NB4 (cell line): Measurements from ENCODE around the gene HDAC2.

Experiments used
- CTCF ChIP-seq: IDR thresholded peaks from one replicate; pipeline ENCODE4 v1.5.1; 2012; ENCODE audit warnings: low read depth, low read length
- POLR2A ChIP-seq: IDR thresholded peaks from 2 replicates; pipeline ENCODE4 v1.6.1; 2011; ENCODE audit warnings: mild to moderate bottlenecking; ENCODE audit not compliant: insufficient read length; ENCODE audit errors: extremely low read depth
- TF ChIP-seq, protein P1 (sequence below): IDR thresholded peaks from 2 replicates; pipeline ENCODE4 v1.6.1; 2011; ENCODE audit warnings: low read depth, low read length

- TF ChIP-seq CTCF, result no peak
- no peak for TF ChIP-seq POLR2A
- TF ChIP-seq, protein P1, sequence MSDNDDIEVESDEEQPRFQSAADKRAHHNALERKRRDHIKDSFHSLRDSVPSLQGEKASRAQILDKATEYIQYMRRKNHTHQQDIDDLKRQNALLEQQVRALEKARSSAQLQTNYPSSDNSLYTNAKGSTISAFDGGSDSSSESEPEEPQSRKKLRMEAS, result no peak
Observed at GRCh38 chr6:113927001-113927400, 43.9 kb downstream of the HDAC2 start.
